Nephron (organoid): ENCODE measurements around the gene SCGB2B2.
"Not testable (repeated sequence)": the region's sequence is repeated elsewhere in the genome, so short reads cannot be mapped to it uniquely, and the experiment has no call there.

Experiments used
- H3K27ac Mint-ChIP-seq, 3 experiments: 2 replicates each; pipeline ENCODE4 v1.8.0; 2020; ENCODE audit warnings: mixed read lengths in 3 of 3, mild to moderate bottlenecking in 2 of 3, moderate library complexity in 1 of 3
- H3K27me3 Mint-ChIP-seq: 2 replicates; pipeline ENCODE4 v1.8.0; 2021; ENCODE audit warnings: low read depth, mild to moderate bottlenecking, moderate library complexity, mixed read lengths
- H3K36me3 Mint-ChIP-seq: 2 replicates; pipeline ENCODE4 v1.8.0; 2020; ENCODE audit warnings: low read depth, mixed read lengths
- H3K4me1 Mint-ChIP-seq: 2 replicates; pipeline ENCODE4 v1.8.0; 2020; ENCODE audit warnings: mixed read lengths
- H3K4me3 Mint-ChIP-seq, 3 experiments: 2 replicates each; pipeline ENCODE4 v1.8.0; 2020; ENCODE audit warnings: mild to moderate bottlenecking in 3 of 3, mixed read lengths in 3 of 3, moderate library complexity in 2 of 3
- H3K9me3 Mint-ChIP-seq: 2 replicates; pipeline ENCODE4 v1.8.0; 2020; ENCODE audit warnings: mixed read lengths
- TF ChIP-seq, protein P1 (sequence below), 3 experiments: fragments of 200-600 bp; sonication (generic); IDR thresholded peaks; one replicate each; pipeline ENCODE4 v1.5.0; 2021; ENCODE audit warnings: antibody characterized with exemption in 3 of 3; ENCODE audit not compliant: unreplicated experiment in 3 of 3

The SCGB2B2 gene

DNA sequence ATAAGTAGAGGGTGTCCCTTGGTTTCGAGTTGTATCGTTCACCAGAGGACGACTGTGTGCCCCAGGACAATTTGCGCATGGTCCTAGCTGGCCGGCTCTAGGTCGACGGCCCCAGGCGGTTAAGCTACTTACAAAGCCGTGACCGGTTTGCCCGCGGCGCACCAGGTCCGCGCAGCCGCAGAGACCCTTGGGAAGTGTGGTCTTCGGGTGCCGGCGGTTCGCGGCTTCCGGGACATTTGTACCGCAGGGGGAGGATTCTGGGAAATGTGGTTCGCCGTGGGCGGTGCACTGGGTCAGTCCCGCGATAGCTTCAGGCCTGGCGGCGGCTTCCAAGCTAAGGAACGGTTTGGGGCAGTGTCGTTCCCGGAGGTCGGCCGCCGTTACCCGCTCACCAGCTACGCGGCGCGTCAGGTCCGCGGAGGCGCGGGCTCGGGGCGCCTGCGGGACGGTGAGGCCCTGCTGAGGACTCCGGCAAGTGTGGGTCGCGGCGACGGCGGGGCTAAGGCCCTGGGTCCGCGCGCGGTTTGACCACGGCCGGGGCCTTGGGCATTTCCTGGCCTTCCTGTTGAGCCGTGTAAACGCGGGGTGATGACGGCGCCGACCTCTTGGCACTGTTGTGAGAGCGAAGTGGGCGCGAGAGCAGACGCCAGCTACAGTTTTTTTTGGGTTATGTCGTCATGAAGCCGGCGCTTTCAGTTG is 576 bp upstream of the SCGB2B2 start, which contains the start of gene ZNF302:
ZNF302 (plus strand) TSS at position 293 of the 699 bp plus-strand sequence. CDS start 1,127 bp downstream, outside the sequence.
- H3K4me1 Mint-ChIP-seq: peaks cover 12% of the 10 kb centered on the region
- TF ChIP-seq, protein P1, sequence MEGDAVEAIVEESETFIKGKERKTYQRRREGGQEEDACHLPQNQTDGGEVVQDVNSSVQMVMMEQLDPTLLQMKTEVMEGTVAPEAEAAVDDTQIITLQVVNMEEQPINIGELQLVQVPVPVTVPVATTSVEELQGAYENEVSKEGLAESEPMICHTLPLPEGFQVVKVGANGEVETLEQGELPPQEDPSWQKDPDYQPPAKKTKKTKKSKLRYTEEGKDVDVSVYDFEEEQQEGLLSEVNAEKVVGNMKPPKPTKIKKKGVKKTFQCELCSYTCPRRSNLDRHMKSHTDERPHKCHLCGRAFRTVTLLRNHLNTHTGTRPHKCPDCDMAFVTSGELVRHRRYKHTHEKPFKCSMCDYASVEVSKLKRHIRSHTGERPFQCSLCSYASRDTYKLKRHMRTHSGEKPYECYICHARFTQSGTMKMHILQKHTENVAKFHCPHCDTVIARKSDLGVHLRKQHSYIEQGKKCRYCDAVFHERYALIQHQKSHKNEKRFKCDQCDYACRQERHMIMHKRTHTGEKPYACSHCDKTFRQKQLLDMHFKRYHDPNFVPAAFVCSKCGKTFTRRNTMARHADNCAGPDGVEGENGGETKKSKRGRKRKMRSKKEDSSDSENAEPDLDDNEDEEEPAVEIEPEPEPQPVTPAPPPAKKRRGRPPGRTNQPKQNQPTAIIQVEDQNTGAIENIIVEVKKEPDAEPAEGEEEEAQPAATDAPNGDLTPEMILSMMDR (IDR thresholded peaks at IDR 0.05; ENCODE audit: unreplicated experiment in 3 of 3): peak in 1 of 3 experiments; percentile 3
- peak within 1 kb of the TSS; percentile 99 to 100 (median 99) for H3K27ac Mint-ChIP-seq

DNA sequence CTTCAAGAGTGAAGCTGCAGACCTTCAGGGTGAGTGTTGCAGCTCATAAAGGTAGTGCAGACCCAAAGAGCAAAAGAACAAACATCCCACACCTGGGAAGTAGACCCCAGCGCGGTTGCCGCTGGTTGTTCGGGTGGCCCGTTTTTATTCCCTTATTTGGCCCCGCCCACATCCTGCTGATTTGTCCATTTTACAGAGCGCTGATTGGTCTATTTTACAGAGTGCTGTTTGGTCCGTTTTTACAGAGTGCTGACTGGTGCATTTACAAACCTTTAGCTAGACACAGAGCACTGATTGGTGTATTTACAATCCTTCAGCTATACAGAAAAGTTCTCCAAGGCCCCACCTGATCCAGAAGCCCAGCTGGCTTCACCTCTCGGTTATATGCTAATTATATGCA is 1.0 kb downstream of the SCGB2B2 start:
- H3K4me1 Mint-ChIP-seq: peaks cover 12% of the 10 kb centered on the region
- peaks cover 39% of the 10 kb centered on the region for H3K9me3 Mint-ChIP-seq
- no peak overlapping the region for H3K27ac Mint-ChIP-seq
- TF ChIP-seq, protein P1 (IDR thresholded peaks at IDR 0.05; ENCODE audit: unreplicated experiment in 3 of 3): no peak
- peak overlapping the region; percentile 40 to 67 (median 44) for H3K4me3 Mint-ChIP-seq
- no peaks in the 10 kb centered on the region for H3K27me3 Mint-ChIP-seq
- peaks cover 42% of the 10 kb centered on the region for H3K36me3 Mint-ChIP-seq

More for the DNA sequence above, 576 bp upstream of the SCGB2B2 start, which contains the start of gene ZNF302:
- Mint-ChIP-seq H3K27me3 (no peaks in the 10 kb centered on the region), H3K4me3 (peak within 1 kb of the TSS; percentile 94 to 98 (median 97)), H3K9me3 (peaks cover 49% of the 10 kb centered on the region), H3K36me3 (peaks cover 59% of the 10 kb centered on the region)

DNA sequence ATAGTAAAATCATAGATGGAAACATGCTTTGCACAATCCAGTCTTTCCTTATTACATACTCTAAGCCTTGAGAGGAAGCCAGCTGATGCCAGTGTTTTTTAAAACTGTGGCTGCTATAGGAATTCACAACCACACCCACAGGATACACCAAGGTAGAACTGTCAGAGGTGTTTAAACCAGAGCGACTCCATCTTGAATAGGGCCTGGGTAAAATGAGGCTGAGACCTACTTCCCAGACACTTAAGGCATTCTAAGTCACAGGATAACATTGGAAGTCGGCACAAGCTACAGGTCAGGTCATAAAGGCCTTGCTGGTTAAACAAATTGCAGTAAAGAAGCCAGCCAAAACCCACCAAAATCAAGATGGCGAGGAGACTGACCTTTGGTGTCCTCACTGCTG is 1.7 kb downstream of the SCGB2B2 start:
- Mint-ChIP-seq H3K27ac (no peak overlapping the region), H3K9me3 (peaks cover 33% of the 10 kb centered on the region)
- TF ChIP-seq, protein P1 (IDR thresholded peaks at IDR 0.05; ENCODE audit: unreplicated experiment in 3 of 3): no peak

DNA sequence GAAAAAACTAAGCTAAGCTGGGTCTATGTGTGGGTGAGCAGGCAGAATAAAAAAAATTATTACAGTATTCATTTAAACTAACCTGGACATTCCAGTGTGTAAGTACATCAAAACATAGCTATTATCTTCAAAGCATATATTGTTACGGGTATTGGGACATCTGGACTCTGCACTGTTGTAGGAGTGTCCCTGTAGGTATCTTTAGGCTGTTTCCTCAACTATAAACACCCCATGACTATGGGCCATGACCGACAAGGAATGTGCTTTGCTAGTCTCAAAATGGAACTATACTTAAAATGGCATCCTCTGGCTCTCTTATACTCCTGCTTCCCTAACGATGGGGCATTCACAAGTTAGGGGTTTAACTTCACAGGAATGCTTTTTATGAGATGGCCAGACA is 3.4 kb downstream of the SCGB2B2 start:
- Mint-ChIP-seq H3K4me3 (no peak overlapping the region), H3K36me3 (peaks cover 19% of the 10 kb centered on the region), H3K27me3 (no peaks in the 10 kb centered on the region), H3K9me3 (peaks cover 19% of the 10 kb centered on the region), H3K4me1 (peaks cover 5% of the 10 kb centered on the region), H3K27ac (no peak overlapping the region)
- TF ChIP-seq, protein P1 (IDR thresholded peaks at IDR 0.05; ENCODE audit: unreplicated experiment in 3 of 3): no peak

More for the DNA sequence above, 1.7 kb downstream of the SCGB2B2 start:
- Mint-ChIP-seq H3K27me3 (no peaks in the 10 kb centered on the region), H3K36me3 (peaks cover 36% of the 10 kb centered on the region), H3K4me3 (peak overlapping the region; percentile 43 to 67 (median 44)), H3K4me1 (peaks cover 12% of the 10 kb centered on the region)

DNA sequence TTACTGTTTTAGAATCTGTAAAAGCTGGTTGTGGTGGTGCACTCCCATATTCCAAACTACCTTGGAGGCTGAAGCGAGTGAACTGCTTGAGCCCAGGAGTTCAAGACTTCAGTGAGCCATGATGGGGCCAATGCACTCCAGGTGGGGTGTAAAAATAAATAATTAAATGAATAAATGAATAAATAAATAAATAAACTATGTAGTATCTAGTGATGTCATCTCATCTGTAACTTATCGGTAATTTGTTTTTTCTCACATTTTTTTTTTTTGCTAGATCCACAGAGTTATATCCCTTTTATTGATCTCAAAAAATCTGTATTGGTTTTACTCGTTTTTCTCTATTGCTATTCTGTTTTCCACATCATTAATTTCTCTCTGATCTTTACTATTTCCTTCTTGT is 5.0 kb downstream of the SCGB2B2 start:
- Mint-ChIP-seq H3K27ac (no peak overlapping the region), H3K4me1 (peaks cover 5% of the 10 kb centered on the region), H3K36me3 (peaks cover 3% of the 10 kb centered on the region), H3K27me3 (no peaks in the 10 kb centered on the region), H3K4me3 (no peak overlapping the region), H3K9me3 (peaks cover 10% of the 10 kb centered on the region)
- TF ChIP-seq, protein P1 (IDR thresholded peaks at IDR 0.05; ENCODE audit: unreplicated experiment in 3 of 3): no peak

DNA sequence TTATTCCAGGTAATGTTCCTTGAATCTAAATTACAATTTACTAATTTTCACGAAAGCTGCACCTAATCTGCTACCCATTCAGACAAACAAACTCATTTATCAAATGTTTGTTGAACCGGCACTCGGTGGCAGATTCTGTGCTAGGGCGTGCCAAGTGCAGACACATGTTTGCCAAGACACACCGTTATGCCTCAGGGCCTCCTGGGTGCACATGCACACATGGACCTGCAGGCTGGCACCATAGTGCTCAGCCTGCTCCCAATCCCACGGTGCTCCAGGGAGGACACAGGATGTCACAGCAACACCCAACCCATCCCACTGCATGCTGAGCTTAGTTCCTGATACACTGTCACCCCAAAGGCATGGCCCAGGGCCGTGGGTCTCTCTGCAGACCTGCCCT is 7.7 kb downstream of the SCGB2B2 start:
- H3K4me3 Mint-ChIP-seq: no peak overlapping the region
- no peak overlapping the region for H3K27ac Mint-ChIP-seq
- TF ChIP-seq, protein P1 (IDR thresholded peaks at IDR 0.05; ENCODE audit: unreplicated experiment in 3 of 3): no peak
- H3K27me3 Mint-ChIP-seq: no peaks in the 10 kb centered on the region
- H3K36me3 Mint-ChIP-seq: no peaks in the 10 kb centered on the region
- H3K9me3 Mint-ChIP-seq: peaks cover 2% of the 10 kb centered on the region
- peaks cover 3% of the 10 kb centered on the region for H3K4me1 Mint-ChIP-seq

DNA sequence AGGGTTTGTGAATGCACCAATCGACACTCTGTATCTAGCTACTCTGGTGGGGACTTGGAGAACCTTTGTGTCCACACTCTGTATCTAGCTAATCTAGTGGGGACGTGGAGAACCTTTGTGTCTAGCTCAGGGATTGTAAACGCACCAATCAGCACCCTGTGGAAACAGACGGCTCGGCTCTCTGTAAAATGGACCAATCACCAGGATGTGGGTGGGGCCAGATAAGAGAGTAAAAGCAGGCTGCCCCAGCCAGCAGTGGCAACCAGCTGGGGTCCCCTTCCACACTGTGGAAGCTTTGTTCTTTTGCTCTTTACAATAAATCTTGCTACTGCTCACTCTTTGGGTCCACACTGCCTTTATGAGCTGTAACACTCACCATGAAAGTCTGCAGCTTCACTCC is 8.3 kb downstream of the SCGB2B2 start:
- H3K9me3 Mint-ChIP-seq, H3K36me3 Mint-ChIP-seq, H3K27ac Mint-ChIP-seq, H3K4me3 Mint-ChIP-seq, H3K27me3 Mint-ChIP-seq, H3K4me1 Mint-ChIP-seq: not testable (repeated sequence)

DNA sequence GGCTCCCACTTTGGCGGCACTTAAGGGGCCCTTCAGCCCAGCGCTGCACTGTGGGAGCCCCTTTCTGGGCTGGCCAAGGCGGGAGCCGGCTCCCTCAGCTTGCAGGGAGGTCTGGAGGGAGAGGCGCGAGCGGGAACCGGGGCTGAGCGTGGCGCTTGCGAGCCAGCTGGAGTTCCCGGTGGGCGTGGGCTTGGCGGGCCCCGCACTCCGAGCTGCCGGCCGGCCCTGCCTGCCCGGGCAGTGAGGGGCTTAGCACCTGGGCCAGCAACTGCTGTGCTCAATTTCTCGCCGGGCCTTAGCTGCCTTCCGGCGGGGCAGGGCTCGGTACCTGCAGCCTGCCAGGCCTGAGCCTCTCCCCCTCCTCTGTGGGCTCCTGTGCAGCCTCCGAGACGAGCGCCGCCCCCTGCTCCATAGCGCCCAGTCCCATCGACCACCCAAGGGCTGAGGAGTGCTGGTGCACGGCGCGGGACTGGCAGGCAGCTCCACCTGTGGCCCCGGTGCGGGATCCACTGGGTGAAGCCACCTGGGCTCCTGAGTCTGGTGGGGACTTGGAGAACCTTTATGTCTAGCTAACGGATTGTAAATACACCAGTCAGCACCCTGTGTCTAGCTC is 8.8 kb downstream of the SCGB2B2 start:
- H3K9me3 Mint-ChIP-seq, H3K27me3 Mint-ChIP-seq, H3K27ac Mint-ChIP-seq, H3K4me3 Mint-ChIP-seq, H3K36me3 Mint-ChIP-seq, H3K4me1 Mint-ChIP-seq: not testable (repeated sequence)
